22Rv1 (cell line): ENCODE measurements around the gene KIF25.
"Not testable (repeated sequence)": the region's sequence is repeated elsewhere in the genome, so short reads cannot be mapped to it uniquely, and the experiment has no call there.

Experiments used
- H3K27ac ChIP-seq: fragments of 450-650 bp; 2 replicates; pipeline ENCODE4 v1.5.1; 2017
- CTCF ChIP-seq: fragments of 450-650 bp; IDR thresholded peaks from 2 replicates; pipeline ENCODE4 v1.5.1; 2017; ENCODE audit warnings: mild to moderate bottlenecking
- ZFX ChIP-seq: fragments of 450-650 bp; IDR thresholded peaks from 2 replicates; pipeline ENCODE4 v1.6.1; 2017; ENCODE audit warnings: antibody characterized with exemption, borderline replicate concordance

The KIF25 gene

GRCh38 chr6:168072261-168072660 is 74.8 kb downstream of the KIF25 start:
- no peak for TF ChIP-seq CTCF
- no peak overlapping the region for H3K27ac ChIP-seq

GRCh38 chr6:168072730-168073129 is 75.3 kb downstream of the KIF25 start:
- no peak overlapping the region for H3K27ac ChIP-seq
- TF ChIP-seq CTCF (no peak), ZFX (no peak)

GRCh38 chr6:168073937-168074730 is 76.7 kb downstream of the KIF25 start:
- no peak for TF ChIP-seq CTCF
- TF ChIP-seq ZFX = no peak
- no peak overlapping the region for H3K27ac ChIP-seq

- TF ChIP-seq ZFX = no peak
- no peak for TF ChIP-seq CTCF
- no peak overlapping the region for H3K27ac ChIP-seq
These were observed 77.7 kb downstream of the KIF25 start for GRCh38 chr6:168075216-168075615.

GRCh38 chr6:168075787-168076202 is 78.3 kb downstream of the KIF25 start:
- TF ChIP-seq CTCF (no peak), ZFX (no peak)
- no peak overlapping the region for H3K27ac ChIP-seq

GRCh38 chr6:168077401-168077800 is 79.9 kb downstream of the KIF25 start:
- not testable (repeated sequence) for H3K27ac ChIP-seq

- H3K27ac ChIP-seq = no peak overlapping the region
- TF ChIP-seq ZFX (no peak), CTCF (no peak)
These were observed 80.9 kb downstream of the KIF25 start for GRCh38 chr6:168078175-168078942.
